ENCODE results near the gene SEMA3D.

DNA sequence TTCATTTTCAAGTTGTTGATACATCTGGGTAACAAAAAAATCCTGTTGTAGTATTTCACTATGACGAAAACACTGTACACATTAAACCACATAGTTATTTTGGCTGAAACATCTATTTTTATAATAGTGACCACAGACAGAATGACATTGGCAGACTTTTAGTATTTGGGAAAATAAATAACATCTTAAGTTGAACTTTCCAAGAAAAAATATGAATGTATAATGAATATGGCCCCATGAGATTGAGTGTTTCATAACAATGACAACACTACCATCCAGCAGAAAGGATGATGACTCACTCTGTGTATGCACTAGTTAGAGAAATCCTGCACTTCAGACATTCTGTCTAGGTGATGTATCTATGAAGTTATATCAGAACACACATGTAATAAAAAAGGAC is 118.1 kb downstream of the SEMA3D start:
- TF ChIP-seq, protein P1, sequence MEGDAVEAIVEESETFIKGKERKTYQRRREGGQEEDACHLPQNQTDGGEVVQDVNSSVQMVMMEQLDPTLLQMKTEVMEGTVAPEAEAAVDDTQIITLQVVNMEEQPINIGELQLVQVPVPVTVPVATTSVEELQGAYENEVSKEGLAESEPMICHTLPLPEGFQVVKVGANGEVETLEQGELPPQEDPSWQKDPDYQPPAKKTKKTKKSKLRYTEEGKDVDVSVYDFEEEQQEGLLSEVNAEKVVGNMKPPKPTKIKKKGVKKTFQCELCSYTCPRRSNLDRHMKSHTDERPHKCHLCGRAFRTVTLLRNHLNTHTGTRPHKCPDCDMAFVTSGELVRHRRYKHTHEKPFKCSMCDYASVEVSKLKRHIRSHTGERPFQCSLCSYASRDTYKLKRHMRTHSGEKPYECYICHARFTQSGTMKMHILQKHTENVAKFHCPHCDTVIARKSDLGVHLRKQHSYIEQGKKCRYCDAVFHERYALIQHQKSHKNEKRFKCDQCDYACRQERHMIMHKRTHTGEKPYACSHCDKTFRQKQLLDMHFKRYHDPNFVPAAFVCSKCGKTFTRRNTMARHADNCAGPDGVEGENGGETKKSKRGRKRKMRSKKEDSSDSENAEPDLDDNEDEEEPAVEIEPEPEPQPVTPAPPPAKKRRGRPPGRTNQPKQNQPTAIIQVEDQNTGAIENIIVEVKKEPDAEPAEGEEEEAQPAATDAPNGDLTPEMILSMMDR (IDR thresholded peaks at IDR 0.05; ENCODE audit: low read depth, low read length) = no peak
- no peak for TF ChIP-seq EZH2phosphoT487 (IDR thresholded peaks at IDR 0.05; ENCODE audit: low read depth)
